ENCODE data around the gene PTMA.

PTMA gene

GRCh38 chr2:231677632-231678104 lies 30.7 kb upstream of the PTMA start:
- DNase-seq = peak; percentile 77

- no peak for DNase-seq
These were observed 28.4 kb upstream of the PTMA start for GRCh38 chr2:231679908-231680284.

GRCh38 chr2:231680285-231680991 lies 27.9 kb upstream of the PTMA start:
- peak; percentile 36 for DNase-seq

GRCh38 chr2:231680992-231681852 lies 27.1 kb upstream of the PTMA start:
- peak; percentile 85 for DNase-seq

- no peak for DNase-seq
These were observed 25.6 kb upstream of the PTMA start for GRCh38 chr2:231682603-231683291.

DNA sequence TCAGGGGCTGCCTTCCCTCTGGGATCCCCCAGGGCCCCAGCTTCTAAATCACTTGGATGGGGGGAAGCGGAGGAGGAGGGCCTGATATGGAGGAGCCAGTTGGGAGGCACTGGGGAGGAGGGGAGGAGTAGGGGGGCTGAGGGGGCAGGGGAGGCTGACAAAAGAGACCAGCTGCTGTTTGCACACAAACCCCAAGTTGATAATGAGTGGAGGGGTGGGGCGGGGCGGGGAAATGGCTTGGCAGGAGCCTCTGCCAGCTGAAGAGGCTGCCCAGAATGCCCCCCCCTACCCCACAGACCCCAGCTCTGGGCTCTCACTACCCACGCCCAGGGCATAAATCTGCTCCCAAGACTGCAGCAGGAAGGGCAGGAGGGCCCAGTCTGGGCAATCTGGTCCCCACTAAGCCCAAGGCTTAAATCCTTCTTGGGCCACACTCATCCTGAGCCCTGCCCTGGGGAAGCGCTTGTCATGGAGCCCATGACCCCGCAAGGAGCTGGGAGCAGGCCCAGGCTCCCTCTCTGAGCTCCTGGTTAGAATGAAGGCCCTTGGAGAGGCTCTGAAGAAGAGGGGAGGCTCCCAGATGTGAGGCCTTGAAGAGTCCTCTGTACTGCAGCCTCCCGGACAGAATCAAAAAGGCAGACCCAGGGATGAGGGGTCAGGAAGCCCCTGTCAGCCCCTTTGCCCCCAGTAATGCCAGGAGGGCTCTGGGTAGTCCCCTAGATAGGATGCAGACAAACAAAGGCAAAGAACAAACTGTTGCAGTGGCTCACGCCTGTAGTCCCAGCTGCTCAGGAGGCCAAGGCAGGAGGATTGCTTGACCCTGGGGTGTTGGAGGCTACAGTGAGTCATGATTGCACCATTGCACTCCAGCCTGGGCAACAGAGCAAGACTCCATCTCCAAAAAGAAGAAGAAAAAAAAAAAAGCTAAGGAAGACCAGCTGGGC lies 24.8 kb upstream of the PTMA start:
- DNase-seq = no peak

DNA sequence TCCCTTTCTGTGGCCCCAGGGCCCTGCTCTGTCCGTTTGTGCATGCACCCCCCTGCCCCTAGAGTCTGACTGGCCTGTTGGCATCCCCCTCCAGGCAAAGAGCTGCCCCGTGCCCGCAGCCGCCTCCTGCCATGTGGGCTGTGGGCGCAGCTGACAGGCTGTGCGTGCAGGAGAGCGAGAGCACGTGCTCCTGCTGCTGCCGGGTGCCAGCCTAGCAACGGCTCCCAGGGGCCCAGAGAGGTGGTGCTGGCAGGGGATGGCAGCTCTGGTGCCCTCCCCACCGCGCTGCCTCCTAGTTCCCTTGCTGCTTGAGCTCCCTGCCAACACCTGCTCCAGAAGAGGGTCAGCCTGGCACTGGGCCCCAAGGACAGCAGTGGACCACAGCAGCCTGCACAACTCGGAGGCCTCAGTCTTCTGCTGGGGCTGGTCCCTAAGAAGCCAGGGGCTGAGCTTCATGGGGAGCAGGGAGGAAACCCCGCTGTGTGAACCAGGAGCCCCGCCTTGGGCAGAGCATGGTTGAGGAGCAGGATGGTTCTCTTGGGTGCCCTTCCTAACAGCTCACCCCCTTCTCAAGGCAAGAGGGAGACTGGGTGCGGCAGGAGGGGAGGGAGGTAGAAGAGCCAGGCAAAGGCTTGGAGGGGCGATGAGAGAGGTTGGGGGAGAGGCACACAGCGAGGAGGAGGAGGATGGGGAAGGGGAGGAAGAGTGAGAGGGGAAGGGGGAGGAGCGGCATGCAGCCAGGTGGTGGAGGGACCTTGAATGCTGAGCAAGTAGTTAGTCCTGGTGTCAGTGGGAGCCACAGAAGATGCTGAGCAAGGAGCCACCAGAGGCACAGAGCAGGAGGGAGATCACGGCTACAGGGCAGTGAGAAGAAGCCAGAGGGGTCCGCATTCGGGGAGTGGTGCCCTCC lies 23.8 kb upstream of the PTMA start:
- no peak for DNase-seq

DNA sequence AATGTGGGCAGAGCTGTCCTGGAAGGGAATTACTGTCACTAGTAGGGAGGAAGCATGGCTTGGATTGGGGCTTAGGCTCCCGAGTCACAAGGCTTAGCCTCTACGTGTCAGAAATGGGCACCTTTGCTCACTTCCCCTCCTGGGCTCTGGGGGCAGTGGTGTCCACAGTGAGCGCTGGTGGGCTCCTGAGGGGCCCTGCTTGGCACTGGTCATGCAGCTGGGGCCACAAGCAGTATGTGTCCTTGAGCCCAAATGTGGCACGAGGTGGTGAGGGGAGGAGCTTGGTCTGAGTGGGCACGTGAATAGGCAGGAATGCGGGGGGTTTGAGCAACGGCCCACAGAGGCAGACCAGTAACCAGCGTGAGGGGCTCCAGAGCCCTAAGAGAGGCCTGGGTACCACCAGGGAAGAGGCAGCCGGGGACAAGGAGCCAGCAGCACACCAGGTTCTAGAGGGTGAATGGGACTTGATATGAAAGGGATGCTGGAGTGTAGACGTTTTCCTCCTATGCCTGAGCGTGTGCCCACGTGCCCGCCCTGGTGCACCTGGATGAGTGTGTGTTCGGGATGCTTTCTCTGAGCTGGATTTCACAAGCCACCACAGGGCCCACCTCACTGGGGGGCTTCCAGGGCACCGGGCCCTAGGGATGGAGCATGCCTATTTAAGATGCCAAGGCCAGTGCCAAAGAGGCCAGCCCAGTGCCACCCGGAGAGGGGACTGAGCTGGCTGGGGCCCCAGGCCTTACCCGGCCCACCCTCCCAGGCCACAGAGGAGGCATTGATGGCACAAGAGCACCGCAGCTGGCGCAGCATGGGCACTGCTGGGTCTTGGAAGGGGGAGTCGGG lies 22.8 kb upstream of the PTMA start:
- DNase-seq = no peak

DNA sequence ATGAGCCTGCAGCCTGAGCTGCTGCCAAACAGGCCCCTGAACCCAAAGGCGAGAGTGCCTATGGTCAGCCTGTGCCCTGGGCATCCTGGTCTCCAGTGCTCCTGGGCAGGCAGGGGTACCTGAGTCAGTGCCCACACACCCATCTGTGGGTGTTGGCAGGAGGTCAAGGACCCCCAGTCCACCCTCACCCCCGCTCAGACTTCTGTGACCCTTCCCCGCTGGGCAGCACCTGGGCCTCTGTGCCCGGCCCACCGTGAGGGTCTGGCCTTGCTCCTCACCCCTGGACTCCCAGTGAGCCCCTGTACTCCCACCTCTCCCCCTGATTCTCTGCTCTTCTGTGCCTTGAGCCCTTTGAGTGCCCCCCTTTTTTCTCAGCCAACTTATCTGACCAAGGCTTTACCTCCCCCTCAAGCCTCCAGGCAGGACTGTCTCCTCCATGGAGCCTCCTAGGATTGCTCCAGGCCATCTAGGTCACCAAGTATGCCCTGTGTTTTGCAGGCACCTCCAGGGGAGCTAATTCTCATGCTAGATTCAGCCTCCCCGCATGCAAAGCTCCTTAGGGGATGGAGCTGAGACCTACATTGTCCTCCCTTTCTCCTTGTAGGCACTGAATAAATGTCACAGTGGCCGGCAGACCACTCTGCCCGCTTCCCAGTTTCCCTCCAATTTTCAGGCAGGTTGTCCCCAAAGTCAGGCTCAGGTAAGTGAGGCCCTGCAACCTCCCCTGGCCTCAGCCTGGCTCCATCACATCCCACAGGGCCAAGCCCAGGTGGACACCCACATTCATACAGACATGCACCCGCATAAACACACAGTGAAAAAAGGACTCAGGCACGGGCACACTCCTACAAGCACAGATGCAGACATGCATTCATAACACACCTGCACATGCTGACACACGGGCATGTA lies 21.9 kb upstream of the PTMA start:
- no peak for DNase-seq

- DNase-seq = peak; percentile 51
These were observed 21.0 kb upstream of the PTMA start for GRCh38 chr2:231687133-231687852.

GRCh38 chr2:231687961-231688360 lies 20.4 kb upstream of the PTMA start:
- DNase-seq = no peak

GRCh38 chr2:231688719-231689118 lies 19.6 kb upstream of the PTMA start:
- DNase-seq = no peak

DNA sequence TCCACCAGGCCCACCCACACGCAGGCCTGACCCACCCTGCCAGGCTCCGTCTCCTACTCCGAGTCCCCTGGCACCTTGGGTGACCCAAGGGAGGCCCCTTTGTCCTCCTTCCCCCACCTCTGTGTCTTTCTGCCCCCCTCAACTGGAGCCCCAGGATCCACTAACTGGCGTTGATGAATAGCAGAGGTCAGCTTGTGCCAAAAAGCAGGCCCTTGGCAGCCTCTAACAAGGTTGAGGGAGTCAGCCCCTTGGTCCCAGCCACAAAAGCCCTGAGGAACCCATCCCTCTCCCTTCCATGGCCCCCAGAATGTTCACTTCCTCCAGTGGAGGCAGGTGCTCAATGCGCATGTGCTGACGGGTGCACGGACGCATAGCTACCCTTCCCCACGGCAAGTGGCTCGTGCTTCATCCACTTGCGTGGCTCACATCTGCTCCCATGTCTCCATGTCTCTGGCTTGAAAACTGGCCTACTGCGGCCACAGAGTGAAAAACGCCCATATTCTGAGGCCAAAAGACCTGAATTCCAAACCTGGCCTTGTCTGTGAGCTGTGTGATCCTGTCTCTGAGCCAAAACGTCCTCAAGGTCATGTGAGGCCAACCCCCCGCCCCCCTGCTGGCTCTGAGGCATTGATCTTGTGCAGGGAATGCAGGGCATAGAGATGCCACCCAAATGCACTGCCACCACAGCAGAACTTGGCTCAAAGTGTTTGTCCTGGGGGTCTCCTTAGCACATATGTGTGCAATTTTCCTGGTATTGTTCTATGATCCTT lies 19.0 kb upstream of the PTMA start:
- no peak for DNase-seq

GRCh38 chr2:231691251-231691772 lies 17.0 kb upstream of the PTMA start:
- no peak for DNase-seq

- DNase-seq = no peak
These were observed 15.5 kb upstream of the PTMA start for GRCh38 chr2:231692847-231693246.

- DNase-seq = peak; percentile 19
These were observed 14.4 kb upstream of the PTMA start for GRCh38 chr2:231693956-231694355.

GRCh38 chr2:231696004-231696367 lies 12.3 kb upstream of the PTMA start:
- peak; percentile 65 for DNase-seq

Data from fibroblast of skin of right biceps (primary cell).